Natural killer cell (primary cell): Measurements from ENCODE around the gene RCE1. TPM values are rescaled to one million over a fixed set of nuclear protein-coding genes. Genes with fewer than 3 reads are reported as not detected.

Experiments used
- ATAC-seq, 3 donors: fragments of 150-1000 bp in 2 of 3; fragments of 200-7000 bp in 1 of 3; cut with Tn5 transposase; 1 replicate in 1 of 3; 2 replicates in 2 of 3; pipeline ENCODE4 v1.10.0; 2021; ENCODE audit warnings: mild to moderate bottlenecking in 2 of 3, moderate library complexity in 2 of 3
- DNase-seq, 2 donors: peaks; one replicate each; pipeline versions ENCODE4 v3.0.0 to v3.0.0-alpha.2; 2013 to 2021; ENCODE audit warnings: mixed read lengths in 1 of 2
- H3K27ac ChIP-seq: one replicate; pipeline ENCODE4 v1.5.1; 2013; ENCODE audit warnings: mild to moderate bottlenecking, low read length
- H3K27me3 ChIP-seq: one replicate; pipeline ENCODE4 v1.6.1; 2013; ENCODE audit warnings: low read length; ENCODE audit not compliant: control insufficient read depth, insufficient read depth
- H3K36me3 ChIP-seq: one replicate; pipeline ENCODE4 v1.6.1; 2013; ENCODE audit warnings: low read length; ENCODE audit not compliant: control insufficient read depth, insufficient read depth
- H3K4me1 ChIP-seq: one replicate; pipeline ENCODE4 v1.6.1; 2013; ENCODE audit warnings: low read length; ENCODE audit not compliant: control insufficient read depth, insufficient read depth
- H3K4me3 ChIP-seq: one replicate; pipeline ENCODE4 v1.5.1; 2013; ENCODE audit warnings: low read length
- H3K9me3 ChIP-seq: one replicate; pipeline ENCODE4 v1.6.1; 2013; ENCODE audit warnings: low read length; ENCODE audit not compliant: control insufficient read depth, insufficient read depth
- H3K27ac Mint-ChIP-seq, 2 donors: one replicate each; pipeline ENCODE4 v1.8.0; 2022; ENCODE audit warnings: mild to moderate bottlenecking in 2 of 2, mixed read lengths in 2 of 2, moderate library complexity in 1 of 2
- H3K27me3 Mint-ChIP-seq, 2 donors: one replicate each; pipeline ENCODE4 v1.8.0; 2022; ENCODE audit warnings: low read depth in 2 of 2, mixed read lengths in 2 of 2
- H3K36me3 Mint-ChIP-seq: one replicate; pipeline ENCODE4 v1.8.0; 2022; ENCODE audit warnings: mixed read lengths
- H3K4me1 Mint-ChIP-seq, 2 donors: one replicate each; pipeline ENCODE4 v1.8.0; 2022; ENCODE audit warnings: mixed read lengths in 2 of 2
- H3K4me3 Mint-ChIP-seq: one replicate; pipeline ENCODE4 v1.8.0; 2022; ENCODE audit warnings: mild to moderate bottlenecking, moderate library complexity, mixed read lengths
- H3K9me3 Mint-ChIP-seq, 2 donors: one replicate each; pipeline ENCODE4 v1.8.0; 2022; ENCODE audit warnings: mixed read lengths in 2 of 2
- WGBS: methylation state at CpG from one replicate; pipeline ENCODE4 v1.1.7; 2013; ENCODE audit warnings: missing lambda C conversion rate; ENCODE audit not compliant: insufficient coverage; 5-methylcytosine and 5-hydroxymethylcytosine counted together
- intact Hi-C: fragments of 100-400 bp; cut with micrococcal nuclease; formaldehyde crosslinking; loops from one replicate; pipeline ENCODE4 v1.14.2; 2022
- total RNA-seq, 4 donors: library from RNA; stranded (reverse); fragments of 120-200 nt in 1 of 4; gene quantifications; one replicate each; pipeline versions ENCODE4 v1.2.3 to v1.2.4, GENCODE V29; 2013 to 2022
- TF ChIP-seq, protein P1 (sequence below): fragments of 200-600 bp; IDR thresholded peaks from one replicate; pipeline ENCODE4 v1.8.0; 2022; ENCODE audit warnings: antibody characterized with exemption

RCE1 gene
- total RNA-seq, 3 donors from 2014 or later (not counting 1 experiment from before 2014, with no cell fraction given): 41.3 to 47.0 (median 41.7) TPM

GRCh38 chr11:66845876-66846212 lies 2.6 kb downstream of the RCE1 start:
- H3K27me3 Mint-ChIP-seq: no peaks in the 10 kb centered on the region
- no peak for ATAC-seq
- no peak overlapping the region for H3K4me3 ChIP-seq
- TF ChIP-seq, protein P1, sequence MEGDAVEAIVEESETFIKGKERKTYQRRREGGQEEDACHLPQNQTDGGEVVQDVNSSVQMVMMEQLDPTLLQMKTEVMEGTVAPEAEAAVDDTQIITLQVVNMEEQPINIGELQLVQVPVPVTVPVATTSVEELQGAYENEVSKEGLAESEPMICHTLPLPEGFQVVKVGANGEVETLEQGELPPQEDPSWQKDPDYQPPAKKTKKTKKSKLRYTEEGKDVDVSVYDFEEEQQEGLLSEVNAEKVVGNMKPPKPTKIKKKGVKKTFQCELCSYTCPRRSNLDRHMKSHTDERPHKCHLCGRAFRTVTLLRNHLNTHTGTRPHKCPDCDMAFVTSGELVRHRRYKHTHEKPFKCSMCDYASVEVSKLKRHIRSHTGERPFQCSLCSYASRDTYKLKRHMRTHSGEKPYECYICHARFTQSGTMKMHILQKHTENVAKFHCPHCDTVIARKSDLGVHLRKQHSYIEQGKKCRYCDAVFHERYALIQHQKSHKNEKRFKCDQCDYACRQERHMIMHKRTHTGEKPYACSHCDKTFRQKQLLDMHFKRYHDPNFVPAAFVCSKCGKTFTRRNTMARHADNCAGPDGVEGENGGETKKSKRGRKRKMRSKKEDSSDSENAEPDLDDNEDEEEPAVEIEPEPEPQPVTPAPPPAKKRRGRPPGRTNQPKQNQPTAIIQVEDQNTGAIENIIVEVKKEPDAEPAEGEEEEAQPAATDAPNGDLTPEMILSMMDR: no peak
- no peak overlapping the region for H3K4me3 Mint-ChIP-seq
- peaks cover 10% of the 10 kb centered on the region for H3K36me3 ChIP-seq
- no peaks in the 10 kb centered on the region for H3K9me3 Mint-ChIP-seq
- DNase-seq: no peak
- H3K36me3 Mint-ChIP-seq: no peaks in the 10 kb centered on the region
- H3K27me3 ChIP-seq: no peaks in the 10 kb centered on the region
- H3K27ac ChIP-seq: no peak overlapping the region
- no peak overlapping the region for H3K27ac Mint-ChIP-seq
- intact Hi-C loops: no loop called here
- no peaks in the 10 kb centered on the region for H3K9me3 ChIP-seq
- H3K4me1 ChIP-seq: peaks cover 30% of the 10 kb centered on the region
- WGBS: 96% methylated on average over 8 of the region's 9 CpGs
- peaks cover 22 to 36% of the 10 kb centered on the region in 2 donors for H3K4me1 Mint-ChIP-seq

DNA sequence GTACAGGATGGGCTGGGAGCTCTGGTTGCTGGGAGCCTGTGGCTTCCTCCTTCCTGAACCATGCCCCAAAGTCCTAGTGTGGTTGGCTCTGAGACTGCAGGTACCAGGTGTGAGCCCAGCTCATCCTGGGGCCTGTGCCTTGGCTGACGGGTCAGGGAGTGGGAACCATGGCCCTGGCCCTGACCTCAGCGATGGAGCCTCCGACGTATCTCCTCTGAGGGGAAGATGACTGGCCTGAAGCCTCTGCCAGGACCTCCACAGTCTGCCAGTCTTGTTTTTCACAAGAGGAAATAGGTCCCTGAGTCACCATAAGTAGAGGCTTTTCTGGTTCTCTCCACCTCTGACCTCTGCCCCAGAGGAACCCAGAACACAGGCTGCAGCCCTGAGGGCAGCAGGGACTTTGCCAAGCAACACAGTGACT lies 3.4 kb downstream of the RCE1 start:
- TF ChIP-seq, protein P1: no peak
- Histone ChIP-seq H3K9me3 (no peaks in the 10 kb centered on the region), H3K4me3 (no peak overlapping the region), H3K27me3 (no peaks in the 10 kb centered on the region), H3K27ac (no peak overlapping the region), H3K4me1 (peaks cover 22% of the 10 kb centered on the region), H3K36me3 (peaks cover 10% of the 10 kb centered on the region)
- Mint-ChIP-seq H3K9me3 (no peaks in the 10 kb centered on the region), H3K4me3 (peak overlapping the region; percentile 9), H3K27ac (peak overlapping the region in 1 of 2 donors; percentile 29), H3K36me3 (no peaks in the 10 kb centered on the region), H3K27me3 (no peaks in the 10 kb centered on the region), H3K4me1 (peaks cover 15 to 30% of the 10 kb centered on the region in 2 donors)
- intact Hi-C loops: no loop called here
- ATAC-seq: no peak
- 96% methylated on average over 4 of the region's 4 CpGs for WGBS
- DNase-seq: no peak

DNA sequence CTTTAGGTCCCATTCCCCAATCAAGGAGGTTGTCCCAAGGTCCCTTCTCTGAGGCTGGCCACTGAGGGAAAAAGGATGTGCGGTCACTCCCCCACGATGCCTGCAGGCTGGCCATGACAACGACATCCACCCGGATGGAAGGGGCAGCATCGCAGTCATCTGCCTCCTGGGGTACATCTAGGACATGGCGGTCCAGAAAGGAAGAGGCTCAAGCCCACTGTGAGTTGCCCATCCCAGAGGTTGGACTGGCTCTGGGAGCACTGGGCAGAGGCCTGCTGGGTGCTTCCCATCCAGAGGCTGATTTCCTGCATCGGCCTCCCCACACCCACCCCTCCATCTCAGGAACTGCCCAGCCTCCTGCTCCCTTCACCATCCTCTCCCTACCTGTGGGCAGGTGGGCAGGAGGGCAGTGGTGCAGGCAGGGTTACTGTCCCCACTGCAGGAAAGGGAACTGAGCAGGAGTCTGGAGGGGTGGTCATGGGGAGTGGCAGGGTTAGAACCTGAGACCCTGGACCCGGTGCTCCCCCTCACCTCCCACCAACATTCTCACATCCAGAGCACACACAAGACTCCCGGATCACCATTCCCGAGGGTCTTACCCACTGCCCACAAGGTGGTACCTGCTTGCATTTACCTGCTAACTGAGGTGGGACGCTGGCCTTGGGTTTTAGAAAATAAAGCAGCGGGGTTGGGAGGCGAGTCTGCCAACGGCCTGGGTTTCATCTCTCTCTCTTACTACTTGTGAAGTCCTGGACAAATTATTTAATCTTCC lies 4.4 kb downstream of the RCE1 start:
- H3K4me3 ChIP-seq: no peak overlapping the region
- intact Hi-C loops: no loop called here
- Mint-ChIP-seq H3K4me1 (peaks cover 7 to 21% of the 10 kb centered on the region in 2 donors), H3K9me3 (no peaks in the 10 kb centered on the region), H3K36me3 (no peaks in the 10 kb centered on the region), H3K27ac (no peak overlapping the region), H3K4me3 (no peak overlapping the region), H3K27me3 (no peaks in the 10 kb centered on the region)
- H3K27me3 ChIP-seq: no peaks in the 10 kb centered on the region
- DNase-seq (no peak), ATAC-seq (no peak)
- H3K36me3 ChIP-seq: peaks cover 10% of the 10 kb centered on the region
- no peaks in the 10 kb centered on the region for H3K9me3 ChIP-seq
- peaks cover 12% of the 10 kb centered on the region for H3K4me1 ChIP-seq
- WGBS: 94% methylated on average over 14 of the region's 14 CpGs
- TF ChIP-seq, protein P1: no peak
- H3K27ac ChIP-seq: no peak overlapping the region
